Measurements from ENCODE around the gene THBS3. TPM values are rescaled to one million over a fixed set of nuclear protein-coding genes. Genes with fewer than 3 reads are reported as not detected.
"Not testable (repeated sequence)": the region's sequence is repeated elsewhere in the genome, so short reads cannot be mapped to it uniquely, and the experiment has no call there.

Gene THBS3
- total RNA-seq, 1 donor from 2014 or later = 118 TPM

DNA sequence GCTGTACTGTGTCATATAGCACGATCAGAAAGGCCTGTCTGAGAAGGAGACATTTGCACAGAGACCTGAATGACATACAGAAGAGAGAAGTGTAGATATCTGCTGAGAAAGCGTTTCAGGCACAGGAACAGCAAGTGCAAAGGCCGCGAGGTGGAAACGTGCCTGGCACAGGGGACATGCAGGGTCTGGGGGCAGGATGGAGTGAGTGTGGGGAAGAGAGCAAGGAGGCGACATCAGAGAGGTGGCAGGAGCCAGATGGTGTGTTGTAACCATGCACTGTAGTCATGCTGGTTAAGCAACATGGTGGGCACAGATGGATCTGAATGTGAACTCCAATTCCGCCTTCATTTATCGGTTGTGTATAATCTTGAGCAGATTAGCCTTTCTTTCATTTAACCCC, 47.6 kb downstream of the THBS3 start:
- Mint-ChIP-seq H3K4me3 (ENCODE audit: unreplicated experiment) (no peak overlapping the region), H3K4me1 (ENCODE audit: low read depth) (no peaks in the 10 kb centered on the region), H3K27me3 (ENCODE audit: low read depth) (peaks cover under 1% of the 10 kb centered on the region), H3K27ac (ENCODE audit: unreplicated experiment) (no peak overlapping the region), H3K36me3 (ENCODE audit: low read depth) (no peaks in the 10 kb centered on the region), H3K9me3 (ENCODE audit: low read depth) (no peaks in the 10 kb centered on the region)
- DNase-seq (ENCODE audit: low spot score) = no peak
- TF ChIP-seq, protein P1, sequence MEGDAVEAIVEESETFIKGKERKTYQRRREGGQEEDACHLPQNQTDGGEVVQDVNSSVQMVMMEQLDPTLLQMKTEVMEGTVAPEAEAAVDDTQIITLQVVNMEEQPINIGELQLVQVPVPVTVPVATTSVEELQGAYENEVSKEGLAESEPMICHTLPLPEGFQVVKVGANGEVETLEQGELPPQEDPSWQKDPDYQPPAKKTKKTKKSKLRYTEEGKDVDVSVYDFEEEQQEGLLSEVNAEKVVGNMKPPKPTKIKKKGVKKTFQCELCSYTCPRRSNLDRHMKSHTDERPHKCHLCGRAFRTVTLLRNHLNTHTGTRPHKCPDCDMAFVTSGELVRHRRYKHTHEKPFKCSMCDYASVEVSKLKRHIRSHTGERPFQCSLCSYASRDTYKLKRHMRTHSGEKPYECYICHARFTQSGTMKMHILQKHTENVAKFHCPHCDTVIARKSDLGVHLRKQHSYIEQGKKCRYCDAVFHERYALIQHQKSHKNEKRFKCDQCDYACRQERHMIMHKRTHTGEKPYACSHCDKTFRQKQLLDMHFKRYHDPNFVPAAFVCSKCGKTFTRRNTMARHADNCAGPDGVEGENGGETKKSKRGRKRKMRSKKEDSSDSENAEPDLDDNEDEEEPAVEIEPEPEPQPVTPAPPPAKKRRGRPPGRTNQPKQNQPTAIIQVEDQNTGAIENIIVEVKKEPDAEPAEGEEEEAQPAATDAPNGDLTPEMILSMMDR (IDR thresholded peaks at IDR 0.05) = no peak

DNA sequence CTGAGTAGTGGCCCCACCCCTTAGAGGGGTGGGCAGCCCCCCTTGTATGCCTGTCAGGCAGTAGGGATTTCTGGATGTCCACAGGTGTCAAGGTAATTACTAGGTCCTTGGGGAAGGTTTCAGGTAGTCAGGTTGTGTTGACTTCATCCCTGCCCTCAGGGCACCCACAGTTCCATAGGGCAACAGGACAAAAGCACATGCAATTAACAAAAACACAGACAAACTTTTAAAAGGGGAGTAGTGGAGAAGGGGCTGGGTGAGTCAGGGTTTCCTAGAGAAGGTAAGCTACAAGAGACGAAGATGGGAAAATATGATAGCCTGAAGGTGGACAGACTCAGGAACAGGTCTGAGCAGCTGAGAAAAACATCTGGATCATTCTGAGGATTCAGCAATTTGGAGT, 48.7 kb downstream of the THBS3 start:
- no peaks in the 10 kb centered on the region for H3K4me1 Mint-ChIP-seq (ENCODE audit: low read depth)
- H3K9me3 Mint-ChIP-seq (ENCODE audit: low read depth) = no peaks in the 10 kb centered on the region
- H3K27ac Mint-ChIP-seq (ENCODE audit: unreplicated experiment) = no peak overlapping the region
- H3K27me3 Mint-ChIP-seq (ENCODE audit: low read depth) = peaks cover 6% of the 10 kb centered on the region
- TF ChIP-seq, protein P1 (IDR thresholded peaks at IDR 0.05) = no peak
- no peaks in the 10 kb centered on the region for H3K36me3 Mint-ChIP-seq (ENCODE audit: low read depth)
- no peak overlapping the region for H3K4me3 Mint-ChIP-seq (ENCODE audit: unreplicated experiment)
- no peak for DNase-seq (ENCODE audit: low spot score)

DNA sequence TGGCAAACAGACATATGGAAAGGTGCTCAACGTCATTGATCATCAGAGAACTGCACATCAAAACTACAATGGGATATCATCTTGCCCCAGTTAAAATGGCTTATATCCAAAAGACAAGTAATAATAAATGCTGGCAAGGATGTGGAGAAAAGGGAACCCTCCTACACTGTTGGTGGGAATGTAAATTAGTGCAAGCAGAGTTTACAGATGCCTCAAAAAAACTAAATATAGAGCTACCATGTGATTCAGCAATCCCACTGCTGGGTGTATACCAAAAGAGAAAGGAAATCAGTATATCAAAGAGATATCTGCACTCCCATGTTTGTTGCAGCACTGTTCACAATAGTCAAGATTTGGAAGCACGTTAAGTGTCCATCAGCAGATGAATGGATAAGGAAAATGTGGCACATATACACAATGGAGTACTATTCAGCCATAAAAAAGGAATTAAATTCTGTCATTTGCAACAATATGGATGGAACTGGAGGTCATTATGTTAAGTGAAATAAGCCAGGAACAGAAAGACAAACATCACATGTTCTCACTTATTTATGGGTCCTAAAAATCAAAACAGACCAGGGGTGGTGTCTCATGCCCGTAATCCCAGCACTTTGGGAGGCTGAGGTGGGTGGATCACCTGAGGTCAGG, 51.6 kb downstream of the THBS3 start:
- H3K4me1 Mint-ChIP-seq (ENCODE audit: low read depth); H3K9me3 Mint-ChIP-seq (ENCODE audit: low read depth); H3K36me3 Mint-ChIP-seq (ENCODE audit: low read depth); DNase-seq (ENCODE audit: low spot score); H3K27ac Mint-ChIP-seq (ENCODE audit: unreplicated experiment); H3K27me3 Mint-ChIP-seq (ENCODE audit: low read depth); H3K4me3 Mint-ChIP-seq (ENCODE audit: unreplicated experiment): not testable (repeated sequence)

Other genes starting within 250 kb of the THBS3 start
- 23.2 to 27.2 TPM (median 24.0 TPM) in 3 replicates for gene PYGO2, start 246.1 kb downstream of the THBS3 start, total RNA-seq
- gene SHC1, start 237.2 kb downstream of the THBS3 start, total RNA-seq = 251 to 316 TPM (median 256 TPM) in 3 replicates
- gene CKS1B, start 233.2 kb downstream of the THBS3 start, total RNA-seq = 23.2 to 34.0 TPM (median 26.8 TPM) in 3 replicates
- gene FLAD1, start 224.6 kb downstream of the THBS3 start, total RNA-seq = 23.0 to 30.8 TPM (median 28.7 TPM) in 3 replicates
- 0.72 to 0.85 TPM in 2 of 3 replicates, not detected in the other for gene LENEP, start 214.3 kb downstream of the THBS3 start, total RNA-seq
- 34.8 to 42.9 TPM (median 41.1 TPM) in 3 replicates for gene ZBTB7B, start 205.1 kb downstream of the THBS3 start, total RNA-seq
- gene DCST2, start 174.1 kb downstream of the THBS3 start, total RNA-seq = 0.30 to 0.36 TPM (median 0.36 TPM) in 3 replicates
- gene DCST1, start 174.1 kb downstream of the THBS3 start, total RNA-seq = not detected in 3 replicates
- 73.7 to 91.1 TPM (median 75.2 TPM) in 3 replicates for gene ADAM15, start 156.6 kb downstream of the THBS3 start, total RNA-seq
- 8.9 to 10.6 TPM (median 9.7 TPM) in 3 replicates for gene EFNA4, start 144.2 kb downstream of the THBS3 start, total RNA-seq
- gene EFNA3, start 129.1 kb downstream of the THBS3 start, total RNA-seq = 4.3 to 5.5 TPM (median 4.5 TPM) in 3 replicates
- 10.9 to 27.6 TPM (median 12.6 TPM) in 3 replicates for gene EFNA1, start 80.0 kb downstream of the THBS3 start, total RNA-seq
- gene SLC50A1, start 72.0 kb downstream of the THBS3 start, total RNA-seq = 34.0 to 40.3 TPM (median 37.9 TPM) in 3 replicates
- gene DPM3, start 67.4 kb downstream of the THBS3 start, total RNA-seq = 41.3 to 73.3 TPM (median 48.9 TPM) in 3 replicates
- 159 to 202 TPM (median 174 TPM) in 3 replicates for gene KRTCAP2, start 34.6 kb downstream of the THBS3 start, total RNA-seq
- 9.6 to 10.7 TPM (median 9.7 TPM) in 3 replicates for gene TRIM46, start 34.0 kb downstream of the THBS3 start, total RNA-seq
- 28.2 to 49.1 TPM (median 29.8 TPM) in 3 replicates for gene MTX1, start 798 bp upstream of the THBS3 start, total RNA-seq
- gene ENTREP3, start 47.6 kb upstream of the THBS3 start, total RNA-seq = 34.0 to 42.8 TPM (median 42.8 TPM) in 3 replicates
- gene SCAMP3, start 54.5 kb upstream of the THBS3 start, total RNA-seq = 68.3 to 77.1 TPM (median 71.4 TPM) in 3 replicates
- 36.7 to 50.2 TPM (median 37.0 TPM) in 3 replicates for gene CLK2, start 65.6 kb upstream of the THBS3 start, total RNA-seq
- gene HCN3, start 69.6 kb upstream of the THBS3 start, total RNA-seq = 4.3 to 4.4 TPM (median 4.4 TPM) in 3 replicates
- gene PKLR, start 93.5 kb upstream of the THBS3 start, total RNA-seq = not detected in 3 replicates
- 122 to 139 TPM (median 127 TPM) in 3 replicates for gene FDPS, start 101.0 kb upstream of the THBS3 start, total RNA-seq
- 42.6 to 49.1 TPM (median 43.9 TPM) in 3 replicates for gene RUSC1, start 113.0 kb upstream of the THBS3 start, total RNA-seq